K562 (cell line): ENCODE measurements around the gene MRNIP.
"Not testable (repeated sequence)": the region's sequence is repeated elsewhere in the genome, so short reads cannot be mapped to it uniquely, and the experiment has no call there.

ENCODE experiments used
- ARHGAP35 ChIP-seq: fragments of 450-650 bp; IDR thresholded peaks from 2 replicates; pipeline ENCODE4 v1.6.1; 2018; ENCODE audit not compliant: partially characterized antibody
- CBX3 ChIP-seq, 2 experiments: IDR thresholded peaks; 1 replicate in 1 of 2; 2 replicates in 1 of 2; pipeline ENCODE4 v1.6.1; 2012; ENCODE audit warnings: inconsistent platforms in 2 of 2, low read length in 2 of 2, borderline replicate concordance in 1 of 2, control low read depth in 1 of 2
- FOXJ3 ChIP-seq: sonication (generic); formaldehyde crosslinking; IDR thresholded peaks from 2 replicates; pipeline ENCODE4 v1.4.0; 2020; ENCODE audit warnings: mild to moderate bottlenecking, missing genetic modification reagents
- NUFIP1 ChIP-seq: fragments of 450-650 bp; IDR thresholded peaks from 2 replicates; pipeline ENCODE4 v1.6.1; 2018; ENCODE audit not compliant: partially characterized antibody
- RCOR1 ChIP-seq, 2 experiments: IDR thresholded peaks; 2 replicates each; pipeline ENCODE4 v1.6.1; 2012; ENCODE audit warnings: low read depth in 2 of 2, low read length in 2 of 2, borderline replicate concordance in 1 of 2, improper control_type of control experiment in 1 of 2
- SMARCB1 ChIP-seq: IDR thresholded peaks from 2 replicates; pipeline ENCODE4 v1.6.1; 2011; ENCODE audit warnings: improper control_type of control experiment, low read depth; ENCODE audit not compliant: insufficient read length
- SRSF1 ChIP-seq: fragments of 200-400 bp; formaldehyde crosslinking; IDR thresholded peaks from 2 replicates; pipeline ENCODE4 v1.6.1; 2017; ENCODE audit warnings: mild to moderate bottlenecking, low read depth, low read length, moderate library complexity
- TAF1 ChIP-seq: IDR thresholded peaks from 2 replicates; pipeline ENCODE4 v1.6.1; 2011; ENCODE audit warnings: mild to moderate bottlenecking, low read length, moderate library complexity; ENCODE audit not compliant: insufficient read depth, control insufficient read depth, severe bottlenecking; ENCODE audit errors: extremely low read depth
- TRIM28 ChIP-seq: fragments of 450-650 bp; IDR thresholded peaks from 2 replicates; pipeline ENCODE4 v1.6.1; 2017
- TF ChIP-seq, protein P1 (sequence below), 3 experiments: IDR thresholded peaks in 2 of 3; conservative IDR thresholded peaks in 1 of 3; 2 replicates each; pipeline ENCODE4 v1.5.1; 2011 to 2012; ENCODE audit warnings: low read length in 3 of 3, mild to moderate bottlenecking in 3 of 3, control low read depth in 2 of 3, improper control_type of control experiment in 1 of 3, inconsistent platforms in 1 of 3, low read depth in 1 of 3, mixed read lengths in 1 of 3, moderate library complexity in 1 of 3; ENCODE audit not compliant: insufficient read depth in 2 of 3

DNA sequence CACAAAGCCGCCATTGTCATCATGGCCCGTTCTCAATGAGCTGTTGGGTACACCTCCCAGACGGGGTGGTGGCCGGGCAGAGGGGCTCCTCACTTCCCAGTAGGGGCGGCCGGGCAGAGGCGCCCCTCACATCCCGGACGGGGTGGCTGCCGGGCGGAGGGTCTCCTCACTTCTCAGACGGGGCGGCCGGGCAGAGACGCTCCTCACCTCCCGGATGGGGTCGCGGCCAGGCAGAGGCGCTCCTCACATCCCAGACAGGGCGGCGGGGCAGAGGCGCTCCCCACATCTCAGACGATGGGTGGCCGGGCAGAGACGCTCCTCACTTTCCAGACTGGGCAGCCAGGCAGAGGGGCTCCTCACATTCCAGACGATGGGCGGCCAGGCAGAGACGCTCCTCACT lies 23.7 kb downstream of the MRNIP start:
- TF ChIP-seq SRSF1; TAF1; ARHGAP35; NUFIP1; TRIM28; RCOR1 (IDR thresholded peaks at IDR 0.05; ENCODE audit: borderline replicate concordance in 1 of 2, low read depth in 2 of 2, low read length in 2 of 2); FOXJ3 (CRISPR knock-in tag); SMARCB1; CBX3 (IDR thresholded peaks at IDR 0.05; ENCODE audit: borderline replicate concordance in 1 of 2, low read length in 2 of 2): not testable (repeated sequence)
- TF ChIP-seq, protein P1, sequence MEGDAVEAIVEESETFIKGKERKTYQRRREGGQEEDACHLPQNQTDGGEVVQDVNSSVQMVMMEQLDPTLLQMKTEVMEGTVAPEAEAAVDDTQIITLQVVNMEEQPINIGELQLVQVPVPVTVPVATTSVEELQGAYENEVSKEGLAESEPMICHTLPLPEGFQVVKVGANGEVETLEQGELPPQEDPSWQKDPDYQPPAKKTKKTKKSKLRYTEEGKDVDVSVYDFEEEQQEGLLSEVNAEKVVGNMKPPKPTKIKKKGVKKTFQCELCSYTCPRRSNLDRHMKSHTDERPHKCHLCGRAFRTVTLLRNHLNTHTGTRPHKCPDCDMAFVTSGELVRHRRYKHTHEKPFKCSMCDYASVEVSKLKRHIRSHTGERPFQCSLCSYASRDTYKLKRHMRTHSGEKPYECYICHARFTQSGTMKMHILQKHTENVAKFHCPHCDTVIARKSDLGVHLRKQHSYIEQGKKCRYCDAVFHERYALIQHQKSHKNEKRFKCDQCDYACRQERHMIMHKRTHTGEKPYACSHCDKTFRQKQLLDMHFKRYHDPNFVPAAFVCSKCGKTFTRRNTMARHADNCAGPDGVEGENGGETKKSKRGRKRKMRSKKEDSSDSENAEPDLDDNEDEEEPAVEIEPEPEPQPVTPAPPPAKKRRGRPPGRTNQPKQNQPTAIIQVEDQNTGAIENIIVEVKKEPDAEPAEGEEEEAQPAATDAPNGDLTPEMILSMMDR (IDR thresholded peaks at IDR 0.05 in 2 of 3, conservative IDR thresholded peaks at IDR 0.05 in 1 of 3; ENCODE audit: insufficient read depth in 2 of 3, low read depth in 1 of 3, low read length in 3 of 3), result not testable (repeated sequence)
